ENCODE data around the gene POU6F1.

POU6F1 gene

DNA sequence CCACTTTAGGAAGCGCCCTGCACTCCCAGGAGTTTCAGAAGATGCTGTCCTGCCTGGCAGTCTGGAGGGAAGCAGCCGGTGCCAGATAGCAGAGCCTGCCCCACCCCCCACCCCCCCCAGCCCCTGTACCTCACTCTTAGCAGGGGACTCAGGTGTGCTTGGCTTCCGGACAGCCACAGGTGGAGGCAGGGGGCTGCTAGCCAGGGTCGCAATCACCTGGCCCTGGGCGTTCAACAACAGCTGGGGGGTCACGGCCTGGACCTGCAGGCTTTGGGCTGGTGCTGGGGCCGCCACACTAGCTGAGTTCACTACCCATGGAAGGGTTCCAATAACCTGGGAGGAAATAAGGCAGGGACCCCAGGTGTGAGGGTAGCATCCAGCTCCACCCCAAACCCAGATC lies 22.0 kb downstream of the POU6F1 start:
- no peak for DNase-seq

DNA sequence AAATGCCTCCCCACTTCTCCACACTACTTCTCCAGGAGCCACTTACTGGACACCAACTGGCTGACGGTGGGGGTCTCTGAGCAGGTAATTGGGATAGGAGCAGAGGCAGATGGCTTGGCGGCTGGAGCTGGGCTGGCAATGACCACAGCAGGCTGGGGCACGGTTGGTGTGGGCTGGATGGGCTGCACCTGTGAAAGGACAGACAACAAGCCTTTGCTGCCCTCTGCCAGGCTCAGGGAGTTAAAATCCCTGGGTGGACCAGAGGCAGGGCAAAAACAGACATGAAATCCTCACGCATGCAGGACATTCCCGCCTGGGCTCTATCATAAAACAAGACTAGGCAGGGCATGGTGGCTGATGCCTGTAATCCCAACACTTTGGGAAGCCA lies 25.6 kb downstream of the POU6F1 start:
- peak in 1 of 2 experiments; percentile 36 for DNase-seq

DNA sequence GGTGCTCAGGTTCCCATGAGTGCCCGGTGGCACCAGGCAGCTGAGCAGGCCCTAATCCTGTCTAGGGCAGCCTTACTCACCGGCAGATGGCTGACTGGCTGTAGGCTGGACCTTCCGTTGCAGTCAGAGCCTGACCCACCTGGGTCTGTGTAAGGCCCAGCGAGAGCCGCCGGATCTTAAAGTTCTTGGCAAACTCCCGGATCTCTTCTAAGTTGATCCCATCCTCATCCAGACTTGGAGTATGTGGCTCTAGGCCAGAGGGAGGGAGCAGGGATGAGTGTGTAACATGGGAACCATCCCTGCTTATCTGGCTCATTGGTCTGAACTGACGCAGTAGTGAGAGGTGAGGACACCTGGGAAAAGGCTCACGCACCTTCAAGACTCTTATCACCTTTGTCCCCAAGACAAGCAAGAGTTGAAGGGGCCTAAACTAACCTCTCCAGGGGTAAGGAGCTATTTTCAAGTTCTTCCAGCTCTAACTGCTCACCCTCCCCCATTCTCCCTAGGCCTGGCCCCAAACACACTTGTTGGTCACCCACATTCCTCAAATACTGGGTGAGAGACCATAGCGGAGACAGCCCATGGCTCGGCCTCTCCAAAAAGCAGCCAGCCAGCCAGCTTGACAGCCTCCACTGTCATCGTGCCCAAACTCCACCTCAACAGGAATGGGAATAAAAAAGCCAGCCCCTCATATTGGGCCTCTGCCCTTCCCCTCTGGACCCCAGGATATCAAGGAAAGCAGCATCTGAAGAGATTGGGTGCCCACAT lies 26.2 kb downstream of the POU6F1 start:
- no peak for DNase-seq

DNA sequence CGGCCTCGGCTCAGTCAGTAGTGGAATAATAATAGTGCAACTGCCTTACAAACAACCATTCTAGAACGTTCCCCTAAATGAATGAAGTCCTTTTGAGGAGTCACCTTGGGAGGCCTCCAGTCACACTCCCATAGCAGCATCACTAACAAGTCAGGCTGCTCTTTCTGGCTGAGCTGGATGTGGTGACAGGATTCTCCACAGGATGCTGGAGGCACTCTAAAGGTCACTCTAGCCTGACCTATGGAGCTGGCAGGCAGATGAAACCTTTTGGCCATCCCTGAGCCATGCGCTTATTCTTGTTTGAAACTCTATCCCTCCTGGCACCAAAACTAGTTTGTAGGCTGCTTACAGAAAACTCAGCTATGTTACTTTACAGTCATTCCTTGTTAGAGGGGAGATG lies 27.0 kb downstream of the POU6F1 start:
- no peak for DNase-seq

DNA sequence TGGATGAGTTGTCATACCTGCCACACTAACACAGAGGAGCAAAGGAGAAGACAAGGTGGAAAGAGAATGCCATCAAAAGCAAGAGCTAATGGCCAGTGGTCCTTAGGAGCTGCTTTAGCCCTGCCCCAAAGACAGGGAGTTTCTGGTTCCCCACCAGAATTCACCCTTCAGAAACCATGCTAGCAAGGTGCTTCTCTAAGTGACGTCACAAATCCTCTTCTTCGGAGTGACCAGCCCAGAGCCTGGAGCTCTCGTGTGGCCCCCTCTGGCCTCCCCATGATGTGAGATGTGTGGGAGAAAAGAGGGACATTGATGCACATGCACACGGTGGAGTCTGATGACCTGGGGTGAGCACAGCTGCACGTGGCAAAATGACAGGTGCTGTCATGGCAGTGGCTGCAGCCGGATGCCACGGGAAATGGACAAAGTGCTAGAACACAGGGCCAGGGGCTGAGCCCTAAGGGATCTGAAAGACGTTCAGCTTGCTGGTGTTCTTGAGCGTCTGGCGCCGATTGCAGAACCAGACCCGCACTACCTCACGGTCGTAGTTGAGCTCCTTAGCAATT lies 28.0 kb downstream of the POU6F1 start:
- no peak for DNase-seq

DNA sequence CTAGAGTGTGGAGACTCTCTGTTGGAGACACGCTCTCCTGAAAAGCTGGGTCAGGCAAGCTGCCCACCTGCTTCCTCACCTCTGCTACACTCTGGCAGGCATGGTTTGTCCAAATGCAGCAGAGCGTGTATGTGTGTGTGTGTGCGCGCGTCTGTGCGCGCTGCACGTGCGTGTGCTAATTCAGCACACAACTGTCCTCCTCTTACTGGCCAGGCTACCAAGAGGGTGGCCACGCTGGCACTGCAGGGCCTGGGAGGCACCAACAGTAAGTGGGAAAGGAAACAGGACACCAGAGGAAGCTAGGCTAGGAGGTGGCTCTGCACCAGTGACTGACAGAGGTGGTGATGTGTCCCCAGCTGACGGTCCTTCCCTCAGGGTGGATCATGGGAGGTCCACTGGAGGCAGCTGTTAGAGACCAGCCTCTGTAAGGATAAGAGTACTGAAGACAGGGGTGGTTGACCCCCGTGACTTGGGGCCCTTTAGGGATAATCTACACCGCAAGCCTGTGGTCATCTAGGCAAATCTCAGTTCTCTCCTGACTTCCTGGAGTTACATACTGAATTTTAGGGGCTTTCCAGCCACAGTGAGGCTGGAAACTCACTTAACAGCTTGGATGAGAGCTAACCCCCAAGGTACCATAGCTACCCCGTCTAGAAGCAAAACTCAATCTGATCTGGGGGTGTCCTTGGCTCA lies 29.4 kb downstream of the POU6F1 start:
- DNase-seq = no peak

DNA sequence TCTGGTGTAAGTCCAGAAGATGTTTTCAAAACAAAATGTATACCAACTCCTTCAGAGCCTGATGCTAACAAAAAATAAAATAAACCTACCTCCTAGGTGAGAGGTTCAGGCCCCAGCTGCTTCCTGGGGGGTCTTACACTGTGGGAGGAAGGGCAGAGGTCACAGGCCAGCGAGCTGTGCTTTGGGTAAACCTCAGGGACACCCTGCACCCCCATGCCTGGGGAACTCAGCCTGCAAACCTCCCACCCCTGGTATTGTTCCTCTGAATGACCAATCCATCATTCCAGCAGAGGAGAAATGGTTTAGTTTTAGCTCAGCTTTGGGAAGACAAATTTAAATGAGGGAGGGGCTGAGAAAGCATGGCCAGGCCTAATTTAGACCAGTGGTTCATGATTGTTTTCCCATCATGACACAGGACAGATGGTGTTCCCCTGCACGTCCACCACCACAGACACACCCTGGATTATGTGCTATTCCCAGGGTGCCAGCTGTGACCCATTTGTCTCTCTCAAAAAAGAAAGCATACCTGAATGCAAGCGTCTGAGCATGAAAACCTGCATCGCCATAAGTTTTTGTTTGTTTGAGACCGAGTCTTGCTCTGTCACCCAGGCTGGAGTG lies 30.4 kb downstream of the POU6F1 start:
- DNase-seq = peak; percentile 76 to 91

DNA sequence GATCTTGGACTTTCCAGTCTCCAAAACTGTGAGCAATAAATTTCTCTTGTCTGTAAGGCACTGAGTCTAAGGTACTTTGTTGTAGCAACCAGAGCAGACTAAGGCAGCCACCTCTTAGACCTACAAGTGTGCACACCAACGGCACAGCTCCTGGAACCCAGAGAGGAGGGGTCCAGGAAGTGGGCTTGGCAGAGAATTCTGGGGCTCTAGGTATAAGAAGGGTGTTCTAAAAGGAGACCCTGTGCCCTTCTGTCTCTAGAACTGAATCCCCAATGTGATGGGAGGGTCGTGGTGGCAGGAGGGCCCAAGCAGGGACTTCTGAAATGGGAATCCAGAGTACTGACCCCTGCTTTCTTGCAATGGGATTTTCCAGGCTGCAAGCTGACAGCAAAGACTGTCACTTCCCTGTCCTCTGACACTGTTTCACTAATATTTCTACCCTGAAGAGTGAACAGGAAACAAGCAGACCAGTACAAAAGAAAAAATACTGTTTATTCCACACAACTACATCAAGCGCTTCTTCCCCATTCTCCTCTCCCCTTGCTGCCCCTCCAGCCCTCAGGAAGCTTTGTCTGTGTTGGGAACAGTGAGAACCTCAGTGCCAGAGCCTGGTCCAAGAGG lies 31.3 kb downstream of the POU6F1 start:
- DNase-seq = no peak

DNA sequence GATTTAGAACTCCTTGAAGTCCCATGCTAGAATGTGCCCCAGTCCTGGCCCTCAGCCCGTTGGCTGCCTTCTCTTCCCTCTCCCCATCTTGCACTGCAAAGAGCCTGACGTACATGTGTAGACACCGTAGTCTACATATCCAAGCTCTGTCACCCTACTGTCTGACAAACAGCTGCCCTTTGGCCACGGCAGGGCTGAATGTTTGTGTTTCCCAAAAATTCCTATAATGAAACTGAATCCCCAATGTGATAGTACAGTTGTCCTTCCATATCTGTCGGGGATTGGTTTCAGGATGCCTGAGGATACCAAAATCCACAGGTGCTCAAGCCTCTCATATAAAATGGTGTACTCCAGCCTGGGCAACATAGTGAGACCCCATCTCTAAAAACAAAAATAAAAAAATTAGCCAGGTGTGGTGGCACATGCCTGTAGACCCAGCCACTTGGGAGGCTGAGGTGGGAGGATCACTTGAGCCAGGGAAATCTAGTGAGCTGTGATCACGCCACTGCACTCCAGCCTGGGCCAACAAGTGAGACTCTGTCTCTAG lies 32.6 kb downstream of the POU6F1 start:
- DNase-seq = no peak

DNA sequence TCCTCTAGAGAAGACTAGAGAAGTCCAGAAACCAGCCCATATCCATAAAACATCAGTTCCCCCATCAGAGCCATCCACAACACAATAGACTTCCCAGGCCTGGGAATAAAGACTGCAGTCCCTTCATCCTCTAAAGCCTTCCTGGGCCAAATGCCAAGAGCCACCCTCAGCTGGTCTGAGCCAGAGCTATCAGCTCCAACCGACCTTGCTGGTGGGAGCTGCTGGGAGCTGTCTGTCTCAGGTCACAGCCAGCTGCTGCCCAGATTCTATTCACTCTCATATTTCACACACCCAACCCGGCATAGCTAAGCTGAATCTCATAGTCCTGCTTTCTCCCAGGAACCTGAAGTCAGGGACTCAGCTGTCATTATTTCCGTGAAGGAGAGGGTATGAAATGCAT lies 34.0 kb downstream of the POU6F1 start:
- DNase-seq = peak; percentile 93 to 96

DNA sequence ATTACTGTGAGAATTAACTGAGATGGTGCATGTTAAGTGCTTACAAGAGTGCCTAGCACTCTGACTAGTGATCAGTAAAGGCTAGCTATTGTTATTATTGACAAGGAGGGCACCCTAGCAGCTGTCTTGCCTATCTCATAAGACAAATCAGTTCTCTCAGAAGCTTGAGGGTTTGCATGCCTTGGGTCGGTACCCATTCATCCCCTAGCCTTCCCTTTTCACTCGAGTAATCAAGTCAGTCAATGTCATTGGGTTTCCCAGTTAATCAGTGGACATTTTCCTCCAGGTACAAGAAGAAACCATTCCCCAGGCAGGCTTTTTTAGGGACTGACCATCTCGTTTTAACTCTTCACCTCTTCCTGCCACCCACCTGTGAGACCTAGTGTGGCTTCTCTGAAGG lies 34.5 kb downstream of the POU6F1 start:
- DNase-seq = no peak

DNA sequence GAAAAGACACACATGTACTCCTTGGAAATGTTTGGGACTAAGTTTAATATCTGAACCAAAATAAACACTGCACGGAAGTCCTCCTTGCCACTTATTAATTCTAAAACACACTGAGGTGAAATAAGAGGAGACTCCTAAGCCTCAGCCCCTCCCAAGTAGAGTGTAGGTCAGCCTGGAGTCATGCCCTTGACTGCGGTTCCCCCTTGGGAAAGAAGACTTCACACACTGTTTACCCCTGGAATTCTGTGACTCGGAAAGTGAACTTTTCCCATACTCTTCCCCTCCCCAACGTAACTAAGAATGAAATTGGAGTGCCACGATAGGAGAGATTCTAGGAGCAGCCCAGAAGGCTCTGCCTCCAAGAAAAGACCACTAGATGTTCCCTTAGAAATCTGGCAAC lies 36.3 kb downstream of the POU6F1 start:
- no peak for DNase-seq

DNA sequence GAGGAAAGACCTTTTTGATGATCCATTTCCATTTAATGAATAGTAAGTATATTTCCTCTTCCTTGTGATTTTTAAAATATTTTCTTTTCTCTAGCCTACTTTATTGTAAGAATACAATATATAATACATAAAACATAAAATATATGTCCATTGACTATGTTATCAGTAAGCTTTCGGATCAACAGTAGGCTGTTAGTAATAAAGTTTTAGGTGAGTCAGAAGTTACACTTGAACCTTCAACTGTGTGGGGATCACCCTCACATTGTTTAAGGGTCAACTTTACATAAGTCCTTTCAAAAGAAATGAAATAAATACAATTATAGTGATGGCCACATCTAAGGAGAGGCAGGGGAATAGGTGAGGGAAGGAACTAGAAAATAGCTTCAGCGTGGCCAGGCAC lies 40.0 kb downstream of the POU6F1 start:
- DNase-seq = no peak

DNA sequence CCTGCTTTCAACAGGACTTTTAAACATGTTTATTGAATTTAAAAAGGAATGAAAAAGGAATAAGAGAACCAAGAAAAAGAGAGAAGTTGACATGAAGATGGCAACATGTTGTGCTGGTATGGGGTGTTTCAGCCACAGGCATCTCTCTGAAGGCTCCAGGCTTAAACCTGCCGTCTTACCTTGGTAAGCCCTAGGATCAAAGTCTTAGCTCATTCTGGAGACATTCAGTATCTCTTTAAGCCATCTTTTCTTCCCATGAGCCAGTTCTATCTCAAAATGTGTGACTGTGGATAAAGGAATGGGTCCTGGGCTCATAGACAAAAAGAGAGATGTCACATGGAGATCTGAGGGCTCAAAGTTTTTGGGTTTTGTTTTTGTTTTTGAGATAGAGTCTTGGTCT lies 43.4 kb downstream of the POU6F1 start:
- no peak for DNase-seq

DNA sequence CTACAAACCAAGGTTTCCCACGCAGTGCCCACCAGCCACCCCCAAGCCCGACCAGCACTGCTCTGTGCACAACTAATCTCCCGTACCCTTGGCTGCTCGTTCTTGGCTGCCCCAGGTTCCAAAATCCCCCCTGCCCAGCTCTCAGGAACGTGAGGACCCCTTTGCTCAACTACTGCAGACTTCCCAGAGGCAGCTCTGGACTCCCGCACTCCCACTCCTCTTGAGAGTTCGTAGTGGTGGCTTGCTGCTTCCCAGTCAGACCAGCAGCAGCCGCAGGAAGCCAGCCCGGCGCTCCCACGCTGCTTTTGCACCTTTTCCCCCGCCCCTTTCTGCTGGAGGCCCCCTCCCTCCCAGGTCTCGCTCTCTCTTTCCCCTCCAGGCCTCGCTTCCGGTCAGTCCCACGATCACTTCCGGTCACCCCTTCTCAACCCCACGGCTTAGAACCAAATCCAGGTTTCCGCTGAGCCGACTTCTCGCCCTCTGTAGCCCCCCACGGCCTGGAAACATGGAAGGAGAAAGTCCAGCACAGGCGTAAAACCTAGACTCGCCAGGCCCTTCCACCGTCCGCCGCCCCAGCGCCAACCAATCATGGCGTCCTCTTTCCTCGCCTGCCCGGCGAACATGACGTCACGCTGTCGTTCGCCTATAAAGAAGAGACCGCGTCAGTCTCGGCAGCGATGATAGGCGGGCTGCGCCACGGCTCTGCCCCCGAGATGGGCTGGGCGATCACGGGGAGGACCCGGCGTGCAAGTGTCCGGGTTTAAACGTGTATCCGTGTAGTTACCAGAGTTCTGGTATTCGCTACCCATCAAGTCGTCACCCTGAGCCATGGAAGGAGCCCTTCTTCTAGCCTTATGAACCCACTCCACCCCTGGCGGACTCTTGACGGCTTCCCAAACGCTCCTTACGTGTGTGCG lies 45.1 kb downstream of the POU6F1 start, which contains the start of gene TFCP2:
Gene TFCP2, minus strand, starts transcription at position 621 of the 917 bp plus-strand sequence. CDS start 713 bp downstream, outside the sequence.
- DNase-seq = peak; percentile 79 to 89

DNA sequence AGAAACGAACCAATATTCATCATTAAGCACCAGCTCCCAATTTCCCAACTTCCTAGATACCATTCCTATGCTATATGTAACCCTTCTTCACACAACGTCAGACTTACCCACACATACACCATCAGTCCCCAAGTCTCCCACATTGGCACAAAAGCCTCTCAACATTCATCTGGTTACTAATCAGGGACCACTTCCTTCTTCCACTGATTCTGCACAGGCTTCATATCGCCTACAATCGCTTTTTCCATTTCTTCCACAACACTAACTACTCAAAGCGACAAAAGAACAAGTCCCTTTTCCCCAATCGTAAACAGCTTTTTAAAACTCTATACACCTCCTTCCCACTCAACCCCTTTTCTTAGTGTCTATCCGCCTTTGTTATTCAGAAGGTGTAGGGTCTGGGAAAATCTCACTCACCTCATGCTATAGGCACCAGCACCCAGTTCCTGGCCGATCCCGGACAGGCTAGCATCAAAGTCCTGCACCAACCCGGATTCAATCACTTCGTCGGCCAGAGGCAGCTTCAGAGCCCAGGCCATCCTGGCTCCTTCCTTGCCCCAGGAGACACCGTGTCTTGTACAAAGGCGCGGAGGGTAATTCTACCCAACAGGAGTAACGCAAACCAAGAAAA lies 45.9 kb downstream of the POU6F1 start:
- DNase-seq = no peak

DNA sequence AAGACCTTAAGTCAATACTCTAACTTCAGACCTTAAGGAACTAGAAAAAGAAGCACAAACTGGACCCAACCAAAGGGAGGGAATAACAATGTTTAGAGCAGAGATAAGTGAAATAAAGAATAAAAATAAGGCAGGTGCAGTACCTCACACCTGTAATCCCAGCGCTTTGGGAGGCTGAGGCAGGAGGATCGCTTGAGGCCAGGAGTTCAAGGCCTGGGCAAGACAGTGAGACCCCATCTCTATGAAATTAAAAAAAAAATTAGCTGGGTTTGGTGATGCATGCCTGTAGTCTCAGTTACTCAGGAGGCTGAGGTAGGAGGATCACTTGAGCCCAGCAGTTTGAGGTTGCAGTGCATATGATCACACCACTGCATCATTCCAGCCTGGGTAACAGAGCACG lies 54.1 kb downstream of the POU6F1 start:
- no peak for DNase-seq

DNA sequence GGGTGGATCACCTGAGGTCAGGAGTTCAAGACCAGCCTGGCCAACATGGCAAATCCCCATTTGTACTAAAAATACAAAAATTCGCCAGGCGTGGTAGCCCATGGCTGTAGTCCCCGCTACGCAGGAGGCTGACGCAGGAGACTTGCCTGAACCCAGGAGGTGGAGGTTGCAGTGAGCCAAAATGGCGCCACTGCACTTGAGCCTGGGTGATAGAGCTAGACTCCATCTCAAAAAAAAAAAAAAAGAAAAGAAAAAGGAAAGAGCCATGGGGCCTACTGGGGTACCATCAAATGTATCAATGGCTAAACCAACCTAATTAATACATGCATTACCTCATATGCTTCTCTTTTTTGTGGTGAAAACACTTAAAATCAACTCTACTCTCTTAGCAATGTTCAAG lies 55.6 kb downstream of the POU6F1 start:
- DNase-seq = no peak

DNA sequence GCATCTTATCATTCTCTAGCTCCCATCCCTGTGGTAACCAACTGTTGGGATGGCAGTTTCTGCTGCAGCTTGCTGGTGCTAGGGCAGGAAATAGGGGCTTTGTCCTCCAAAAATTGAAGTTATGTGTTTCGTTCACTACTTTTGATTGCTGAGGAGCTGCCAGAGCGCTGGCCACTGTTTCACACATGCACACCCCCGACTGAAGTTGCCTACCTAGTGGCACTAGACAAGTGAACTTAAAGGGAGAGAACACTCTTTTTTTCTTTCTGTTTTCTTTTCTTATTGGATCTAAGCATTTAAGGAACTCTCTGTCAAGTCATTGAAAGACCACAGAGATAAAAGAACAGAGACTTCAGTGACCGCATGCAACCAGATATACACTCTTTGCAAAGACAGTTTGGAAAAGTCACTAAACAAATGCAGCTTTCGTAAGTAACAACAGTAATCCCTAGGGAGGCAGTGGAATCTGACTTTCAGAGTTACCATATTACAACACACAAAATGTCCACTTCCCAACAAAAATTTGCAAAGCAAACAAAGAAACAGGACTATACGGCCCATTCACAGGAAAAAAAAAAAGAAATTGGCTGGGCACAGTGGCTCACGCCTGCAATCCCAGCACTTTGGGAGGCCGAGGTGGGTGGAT lies 56.9 kb downstream of the POU6F1 start:
- no peak for DNase-seq

DNA sequence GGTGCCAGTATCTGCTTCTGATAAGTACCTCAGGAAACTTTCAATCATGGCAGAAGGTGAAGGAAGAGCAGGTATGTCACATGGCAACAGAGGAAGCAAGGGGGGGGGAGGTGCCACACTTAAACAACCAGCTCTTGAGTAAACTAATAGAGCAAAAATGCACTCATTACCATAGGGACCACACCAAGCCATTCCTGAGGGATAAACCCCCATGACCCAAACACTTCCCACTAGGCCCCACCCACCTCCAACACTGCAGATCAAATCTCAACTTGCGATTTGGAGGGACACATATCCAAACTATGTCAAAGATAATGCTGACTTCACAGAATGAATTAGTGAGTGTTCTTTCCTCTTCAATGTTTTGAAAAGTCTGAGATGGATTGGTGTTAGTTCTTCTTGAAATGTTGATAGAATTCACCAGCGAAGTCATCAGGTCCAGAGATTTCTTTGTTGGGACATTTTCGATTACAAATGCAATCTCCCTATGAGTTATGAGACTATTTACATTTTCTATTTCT lies 61.6 kb downstream of the POU6F1 start:
- no peak for DNase-seq

DNA sequence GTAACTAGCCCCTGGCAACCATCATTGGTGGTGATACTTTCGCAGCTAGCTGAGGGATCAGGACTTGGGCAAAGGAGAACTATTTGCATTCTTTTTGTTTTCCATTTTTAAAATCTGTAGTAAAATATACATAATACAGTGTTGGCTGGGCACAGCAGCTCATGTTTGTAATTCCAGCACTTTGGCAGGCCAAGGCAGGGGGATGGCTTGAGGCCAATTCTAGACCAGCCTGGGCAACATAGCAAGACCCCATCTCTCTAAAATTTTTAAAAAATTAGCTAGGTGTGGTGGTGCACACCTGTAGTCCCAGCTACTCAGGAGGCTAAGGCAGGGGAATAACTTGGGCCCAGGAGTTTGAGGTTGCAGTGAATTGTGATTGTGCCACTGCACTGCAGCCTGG lies 64.9 kb downstream of the POU6F1 start:
- no peak for DNase-seq

All from NCI-H524 (cell line).